Esophagus squamous epithelium (tissue), 4 donors: ENCODE measurements around the gene IGF1R.

Experiments
- CTCF ChIP-seq, 6 experiments: fragments of 450-650 bp in 4 of 6; fragments of 200-600 bp in 2 of 6; sonication (generic) in 2 of 6; IDR thresholded peaks; one replicate each; pipeline ENCODE4 v1.5.1; 2016 to 2019; ENCODE audit warnings: antibody characterized with exemption in 6 of 6, mild to moderate bottlenecking in 4 of 6, moderate library complexity in 4 of 6
- POLR2A ChIP-seq, 4 donors: fragments of 450-650 bp; IDR thresholded peaks; one replicate each; pipeline ENCODE4 v1.6.1; 2017; ENCODE audit warnings: antibody characterized with exemption in 4 of 4, mild to moderate bottlenecking in 4 of 4, moderate library complexity in 3 of 4

GRCh38 chr15:98815207-98815606 lies 166.9 kb downstream of the IGF1R start:
- TF ChIP-seq CTCF (IDR thresholded peaks at IDR 0.05): no peak
- TF ChIP-seq POLR2A (IDR thresholded peaks at IDR 0.05): no peak
